GM20431 (cell line): Measurements from ENCODE around the gene RPF1.

ENCODE experiments used
- in situ Hi-C: fragments of 300-500 bp; cut with MseI, MboI; formaldehyde crosslinking; loops from one replicate; pipeline ENCODE4 v1.15.0; 2020; ENCODE audit warnings: low sequenced_read_pairs; ENCODE audit not compliant: unreplicated experiment

Gene RPF1

DNA sequence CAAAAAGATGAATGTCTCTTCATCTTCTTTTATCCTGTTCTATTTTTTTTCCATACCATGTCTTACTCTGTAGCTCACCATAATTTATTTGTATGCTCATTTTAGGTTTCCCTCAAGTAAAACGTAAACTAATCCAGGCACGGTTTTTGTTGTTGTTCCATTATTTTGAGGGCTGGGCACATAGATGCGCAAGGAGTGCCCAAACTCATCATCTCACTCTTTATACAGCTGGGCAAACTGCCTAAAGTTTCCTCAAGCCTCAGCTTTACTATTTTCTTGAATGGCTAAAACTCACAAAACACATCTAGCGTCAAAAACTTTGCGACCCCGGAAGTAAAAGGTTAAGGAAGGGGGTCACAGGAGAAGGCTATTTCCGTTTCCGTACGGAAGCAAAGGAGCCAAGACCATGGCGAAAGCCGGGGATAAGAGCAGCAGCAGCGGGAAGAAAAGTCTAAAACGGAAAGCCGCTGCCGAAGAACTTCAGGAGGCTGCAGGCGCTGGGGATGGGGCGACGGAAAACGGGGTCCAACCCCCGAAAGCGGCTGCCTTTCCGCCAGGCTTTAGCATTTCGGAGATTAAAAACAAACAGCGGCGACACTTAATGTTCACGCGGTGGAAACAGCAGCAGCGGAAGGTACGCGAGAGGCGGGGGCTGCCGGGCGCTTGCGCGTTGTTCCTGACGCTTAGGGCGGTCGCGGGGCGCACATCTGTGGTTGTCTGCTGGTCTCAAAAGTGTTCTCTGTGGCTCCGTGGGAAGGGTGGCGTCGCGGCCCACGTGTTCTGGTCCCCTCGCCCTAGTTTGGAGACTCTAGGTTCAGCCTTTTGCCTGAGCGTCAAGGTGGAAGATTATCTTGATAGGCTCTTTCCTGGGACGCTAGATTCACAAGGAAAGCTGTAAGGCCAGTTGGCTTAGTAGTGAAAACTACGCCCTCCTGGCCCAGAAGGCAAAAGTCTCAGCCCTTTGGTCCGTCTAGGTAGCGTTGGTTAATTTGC lies at the start of gene RPF1:
RPF1 (plus strand) TSS at position 391 of the 993 bp plus-strand sequence; CDS start at position 407, 16 bp downstream.
- in situ Hi-C loops, result no loop called here

DNA sequence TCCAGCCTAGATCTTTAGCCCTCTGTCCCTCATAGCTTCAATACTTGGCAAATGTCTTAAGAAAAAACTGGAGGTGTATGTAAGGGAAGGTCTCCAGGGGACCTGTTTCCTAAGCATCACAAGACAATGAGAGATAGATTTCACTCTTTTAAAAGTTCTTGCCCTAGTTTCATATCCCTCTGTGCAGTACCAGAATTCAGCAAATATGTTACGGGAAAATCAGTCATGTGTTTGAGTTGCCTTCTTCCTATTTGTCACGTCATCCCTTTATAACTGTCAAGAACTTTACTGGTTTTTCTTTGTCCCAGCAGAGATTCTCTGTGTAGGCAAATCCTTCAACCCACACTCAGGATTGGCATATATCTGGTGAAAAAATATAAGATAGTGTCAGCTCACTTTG lies 48.5 kb upstream of the RPF1 start:
- in situ Hi-C loops, result loop anchor here (25.0 kb wide), 3 partner anchors 293 to 493 kb away; partner anchors contain the start of gene PRKACB

- in situ Hi-C loops, result loop anchor here (25.0 kb wide), 3 partner anchors 296 to 496 kb away; partner anchors contain the start of gene PRKACB
These were observed 45.6 kb upstream of the RPF1 start for GRCh38 chr1:84433258-84434080.

GRCh38 chr1:84434081-84434769 lies 44.8 kb upstream of the RPF1 start:
- in situ Hi-C loops, result loop anchor here (25.0 kb wide), 3 partner anchors 297 to 497 kb away; partner anchors contain the start of gene PRKACB

DNA sequence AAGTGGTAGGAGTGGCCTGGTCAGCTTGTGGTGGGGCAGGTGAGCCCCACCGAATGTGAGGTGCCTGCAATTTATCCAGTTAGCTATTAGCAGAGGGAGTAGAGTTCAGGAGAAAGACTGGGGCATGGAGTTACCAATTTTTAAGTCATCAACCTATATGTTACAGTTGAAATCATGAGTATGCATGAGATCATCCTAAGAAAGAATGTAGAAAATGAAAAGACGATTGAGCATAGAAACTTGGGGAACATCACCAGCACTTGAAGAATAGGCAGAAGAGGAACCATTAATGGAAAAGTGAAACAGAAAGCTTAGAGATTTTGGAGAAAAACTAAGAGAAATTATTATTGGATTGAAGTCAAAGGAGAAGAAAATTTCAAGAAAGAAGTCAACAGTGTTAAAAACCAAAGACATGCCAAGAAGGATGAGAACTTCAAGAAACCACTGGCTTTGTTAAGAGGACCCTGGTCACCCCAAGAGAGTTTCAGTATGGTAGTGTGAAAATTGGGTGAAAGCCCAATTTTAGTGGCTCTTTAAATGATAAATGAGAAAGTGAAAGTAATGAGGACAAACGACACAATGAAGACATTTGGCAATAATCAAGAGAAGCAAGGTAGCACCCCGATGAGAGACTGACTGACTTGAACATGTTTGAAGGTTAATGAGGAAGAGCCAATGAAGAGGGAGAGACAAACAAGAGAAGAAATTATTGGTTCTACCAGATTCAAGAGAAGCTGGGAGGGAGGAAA lies 44.1 kb upstream of the RPF1 start:
- in situ Hi-C loops, result loop anchor here (25.0 kb wide), 3 partner anchors 298 to 498 kb away; partner anchors contain the start of gene PRKACB

GRCh38 chr1:84436876-84437655 lies 42.0 kb upstream of the RPF1 start:
- in situ Hi-C loops, result loop anchor here (25.0 kb wide), 3 partner anchors 300 to 500 kb away; partner anchors contain the start of gene PRKACB

GRCh38 chr1:84442256-84442655 lies 36.8 kb upstream of the RPF1 start:
- in situ Hi-C loops, result loop anchor here (10.0 to 25.0 kb wide), 4 partner anchors 183 to 505 kb away; partner anchors contain the start of gene PRKACB

DNA sequence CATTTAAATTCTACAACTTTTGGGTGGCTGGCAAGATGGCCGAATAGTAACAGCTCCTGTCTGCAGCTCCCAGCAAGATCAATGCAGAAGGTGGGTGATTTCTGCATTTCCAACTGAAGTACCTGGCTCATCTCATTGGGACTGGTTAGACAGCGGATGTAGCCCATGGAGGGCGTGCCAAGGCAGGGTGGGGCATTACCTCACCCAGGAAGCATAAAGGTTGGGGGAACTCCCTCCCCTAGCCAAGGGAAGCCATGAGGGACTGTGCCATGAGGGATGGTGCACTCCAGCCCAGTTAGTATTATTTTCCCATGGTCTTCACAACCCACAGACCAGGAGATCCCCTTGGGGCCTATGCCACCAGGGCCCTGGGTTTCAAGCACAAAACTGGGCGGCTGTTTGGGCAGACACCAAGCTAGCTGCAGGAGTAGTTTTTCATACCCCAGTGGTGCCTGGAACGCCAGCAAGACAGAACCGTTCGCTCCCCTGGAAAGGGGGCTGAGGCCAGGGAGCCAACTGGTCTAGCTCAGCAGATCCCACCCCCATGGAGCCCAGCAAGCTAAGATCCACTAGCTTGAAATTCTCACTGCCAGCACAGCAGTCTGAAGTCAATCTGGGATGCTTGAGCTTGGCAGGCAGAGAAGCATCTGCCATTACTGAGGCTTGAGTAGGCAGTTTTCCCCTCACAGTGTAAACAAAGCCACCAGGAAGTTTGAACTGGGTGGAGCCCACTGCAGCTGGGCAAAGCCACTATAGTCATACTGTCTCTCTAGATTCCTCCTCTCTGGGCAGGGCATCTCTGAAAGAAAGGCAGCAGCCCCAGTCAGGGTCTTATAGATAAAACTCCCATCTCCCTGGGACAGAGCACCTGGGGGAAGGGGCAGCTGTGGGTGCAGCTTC lies 36.1 kb upstream of the RPF1 start:
- in situ Hi-C loops, result loop anchor here (10.0 to 25.0 kb wide), 4 partner anchors 182 to 506 kb away; partner anchors contain the start of gene PRKACB

DNA sequence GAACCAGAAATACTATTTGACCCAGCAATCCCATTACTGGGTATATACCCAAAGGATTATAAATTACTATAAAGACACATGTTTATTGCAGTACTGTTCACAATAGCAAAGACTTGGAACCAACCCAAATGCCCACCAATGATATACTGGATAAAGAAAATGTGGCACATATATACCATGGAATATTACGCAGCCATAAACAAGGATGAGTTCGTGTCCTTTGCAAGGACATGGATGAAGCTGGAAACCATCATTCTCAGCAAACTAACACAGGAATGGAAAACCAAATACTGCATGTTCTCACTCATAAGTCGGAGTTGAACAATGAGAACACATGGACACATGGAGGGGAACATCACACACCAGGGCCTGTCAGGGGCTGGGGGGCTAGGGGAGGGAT lies 30.4 kb upstream of the RPF1 start:
- in situ Hi-C loops, result loop anchor here (10.0 to 25.0 kb wide), 4 partner anchors 176 to 511 kb away; partner anchors contain the start of gene PRKACB

- in situ Hi-C loops, result no loop called here
These were observed 28.2 kb upstream of the RPF1 start for GRCh38 chr1:84450910-84451309.

- in situ Hi-C loops, result no loop called here
These were observed 26.6 kb upstream of the RPF1 start for GRCh38 chr1:84452436-84452835.

DNA sequence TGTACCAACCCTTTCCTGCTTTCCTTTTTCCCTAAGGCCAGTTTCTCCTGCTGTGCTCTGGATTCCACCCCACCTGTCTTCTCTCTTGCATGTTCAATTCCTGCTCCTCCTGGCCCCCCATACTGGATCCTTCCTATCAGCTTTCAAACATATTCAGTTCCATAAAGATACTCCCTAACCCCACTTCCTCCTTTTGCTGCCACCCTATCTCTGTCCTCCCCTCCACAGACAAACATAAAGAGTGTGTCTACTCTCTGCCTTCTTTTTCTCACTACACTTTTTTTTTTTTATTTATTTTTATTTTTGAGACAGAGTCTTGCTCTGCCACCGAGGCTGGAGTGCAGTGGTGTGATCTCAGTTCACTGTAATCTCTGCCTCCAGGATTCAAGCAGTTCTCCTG lies 16.9 kb upstream of the RPF1 start:
- in situ Hi-C loops, result no loop called here

- in situ Hi-C loops, result no loop called here
These were observed 11.8 kb upstream of the RPF1 start for GRCh38 chr1:84467298-84467697.

GRCh38 chr1:84476225-84476624 lies 2.8 kb upstream of the RPF1 start:
- in situ Hi-C loops, result no loop called here

DNA sequence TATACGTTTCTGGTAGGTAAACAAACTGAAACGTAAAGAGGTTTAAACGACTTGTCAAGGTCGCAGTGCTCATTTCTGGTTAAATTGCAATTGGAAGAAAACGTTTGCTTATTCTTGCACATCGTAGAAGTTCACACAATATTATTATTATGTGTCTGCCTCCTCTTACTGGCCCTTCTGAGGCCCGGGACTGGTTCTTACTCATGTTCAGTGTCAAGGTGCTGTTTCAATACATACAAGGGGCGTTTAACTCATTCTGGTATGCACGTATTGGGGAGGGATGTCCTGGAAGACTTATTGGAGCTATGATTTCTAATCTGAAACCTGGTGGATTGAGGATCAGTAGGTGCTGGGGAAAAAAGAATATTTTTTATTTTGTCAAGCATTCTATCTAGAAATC lies 932 bp downstream of the RPF1 start:
- in situ Hi-C loops, result no loop called here

DNA sequence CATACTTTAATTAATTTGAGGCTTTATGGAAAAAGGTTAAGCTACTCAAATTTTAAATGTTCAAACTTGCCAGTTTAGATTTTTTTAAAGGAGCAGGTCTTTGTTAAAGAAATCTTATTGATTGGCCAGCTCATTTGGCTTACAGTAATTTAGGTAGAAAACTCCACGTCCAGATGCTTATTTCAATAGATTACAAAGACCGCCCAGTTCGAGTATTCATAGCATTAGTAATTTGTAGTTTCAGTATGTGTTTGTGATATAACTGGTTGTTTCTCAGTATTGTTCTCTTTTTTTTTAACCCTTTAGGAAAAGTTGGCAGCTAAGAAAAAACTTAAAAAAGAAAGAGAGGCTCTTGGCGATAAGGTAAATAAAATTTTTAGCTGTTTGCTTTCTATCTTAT lies 1.6 kb downstream of the RPF1 start:
- in situ Hi-C loops, result no loop called here

GRCh38 chr1:84481317-84481716 lies 2.3 kb downstream of the RPF1 start:
- in situ Hi-C loops, result no loop called here
